Measurements from ENCODE around the gene CACNA2D2. TPM values are rescaled to one million over a fixed set of nuclear protein-coding genes. Genes with fewer than 3 reads are reported as not detected.
A peak's percentile ranks its signal among the peaks of the same experiment; 100 is the strongest.

CACNA2D2 gene
- total and polyA plus RNA-seq, 2 experiments from 2014 or later = 0.87 to 1.5 TPM

GRCh38 chr3:50435371-50436113 is 67.9 kb downstream of the CACNA2D2 start:
- H3K9me3 ChIP-seq (ENCODE audit: low read depth) = no peaks in the 10 kb centered on the region
- 25% methylated on average over 10 of the region's 12 CpGs for WGBS (ENCODE audit: low lambda C conversion rate, missing lambda C conversion rate)
- no peaks in the 10 kb centered on the region for H3K36me3 ChIP-seq (replicated peaks; ENCODE audit: insufficient read depth, low read depth)
- TF ChIP-seq EZH2phosphoT487 (IDR thresholded peaks at IDR 0.05; ENCODE audit: low read depth, severe bottlenecking, unreplicated experiment) = no peak
- no peak for TF ChIP-seq CTCF (IDR thresholded peaks at IDR 0.05; ENCODE audit: poor library complexity)
- no peak for TF ChIP-seq EZH2 (IDR thresholded peaks at IDR 0.05; ENCODE audit: borderline replicate concordance)
- no peaks in the 10 kb centered on the region for H3K9me2 ChIP-seq (replicated peaks; ENCODE audit: insufficient read depth)
- H4K20me1 ChIP-seq (ENCODE audit: insufficient read depth, poor library complexity, severe bottlenecking) = no peaks in the 10 kb centered on the region
- H3K4me1 ChIP-seq (ENCODE audit: insufficient read depth) = no peaks in the 10 kb centered on the region
- no peaks in the 10 kb centered on the region for H3K79me2 ChIP-seq
- no peak overlapping the region for H3K4me2 ChIP-seq
- no peak overlapping the region for H2AFZ ChIP-seq
- DNase-seq (ENCODE audit: low spot score) = no peak
- no peak overlapping the region for H3K4me3 ChIP-seq
- H3K27ac ChIP-seq = no peak overlapping the region
- H3K27me3 ChIP-seq = no peaks in the 10 kb centered on the region

- Histone ChIP-seq H3K36me3 (replicated peaks; ENCODE audit: insufficient read depth, low read depth) (no peaks in the 10 kb centered on the region), H3K4me1 (ENCODE audit: insufficient read depth) (no peaks in the 10 kb centered on the region), H3K27ac (no peak overlapping the region), H3K27me3 (no peaks in the 10 kb centered on the region), H3K4me3 (no peak overlapping the region), H2AFZ (no peak overlapping the region), H3K9me2 (replicated peaks; ENCODE audit: insufficient read depth) (no peaks in the 10 kb centered on the region), H3K4me2 (no peak overlapping the region), H3K79me2 (no peaks in the 10 kb centered on the region), H4K20me1 (ENCODE audit: insufficient read depth, poor library complexity, severe bottlenecking) (no peaks in the 10 kb centered on the region), H3K9me3 (ENCODE audit: low read depth) (no peaks in the 10 kb centered on the region)
- WGBS (ENCODE audit: low lambda C conversion rate, missing lambda C conversion rate) = 87% methylated on average over 5 of the region's 5 CpGs
- TF ChIP-seq CTCF (IDR thresholded peaks at IDR 0.05; ENCODE audit: poor library complexity) = no peak
- no peak for DNase-seq (ENCODE audit: low spot score)
Observed at GRCh38 chr3:50433954-50434353, 69.5 kb downstream of the CACNA2D2 start.

GRCh38 chr3:50430950-50431435 is 72.4 kb downstream of the CACNA2D2 start:
- no peaks in the 10 kb centered on the region for H3K9me2 ChIP-seq (replicated peaks; ENCODE audit: insufficient read depth)
- H3K79me2 ChIP-seq = no peaks in the 10 kb centered on the region
- no peaks in the 10 kb centered on the region for H3K9me3 ChIP-seq (ENCODE audit: low read depth)
- H3K27ac ChIP-seq = peak overlapping the region; percentile 46
- H3K4me3 ChIP-seq = no peak overlapping the region
- peak; percentile 27 for DNase-seq (ENCODE audit: low spot score)
- H2AFZ ChIP-seq = no peak overlapping the region
- no peaks in the 10 kb centered on the region for H3K4me1 ChIP-seq (ENCODE audit: insufficient read depth)
- no peak for TF ChIP-seq EZH2 (IDR thresholded peaks at IDR 0.05; ENCODE audit: borderline replicate concordance)
- TF ChIP-seq CTCF (IDR thresholded peaks at IDR 0.05; ENCODE audit: poor library complexity) = no peak
- no peak for TF ChIP-seq EZH2phosphoT487 (IDR thresholded peaks at IDR 0.05; ENCODE audit: low read depth, severe bottlenecking, unreplicated experiment)
- H4K20me1 ChIP-seq (ENCODE audit: insufficient read depth, poor library complexity, severe bottlenecking) = no peaks in the 10 kb centered on the region
- H3K36me3 ChIP-seq (replicated peaks; ENCODE audit: insufficient read depth, low read depth) = no peaks in the 10 kb centered on the region
- H3K27me3 ChIP-seq = no peaks in the 10 kb centered on the region
- 39% methylated on average over 4 of the region's 4 CpGs for WGBS (ENCODE audit: low lambda C conversion rate, missing lambda C conversion rate)
- H3K4me2 ChIP-seq = no peak overlapping the region
